AG04450 (cell line): ENCODE data around the gene TMEM181. TPM values are rescaled to one million over a fixed set of nuclear protein-coding genes. Genes with fewer than 3 reads are reported as not detected.

Source experiments
- CTCF ChIA-PET: fragments of 300-600, 350-600 bp; formaldehyde crosslinking; extraction: SDS; loops from one replicate; lab custom pipeline; 2022; ENCODE audit warnings: antibody characterized with exemption, inconsistent platforms; lab: Charles Lee
- POLR2A ChIA-PET: fragments of 350-600 bp; formaldehyde crosslinking; extraction: SDS; loops from one replicate; lab custom pipeline; 2021; ENCODE audit warnings: antibody characterized with exemption, inconsistent platforms; lab: Yijun Ruan, JAX
- DNase-seq: peaks from one replicate; pipeline ENCODE4 v3.0.0-alpha.2; 2011; ENCODE audit warnings: low read depth, low spot score
- H3K27ac ChIP-seq: one replicate; pipeline ENCODE4 v1.5.1; 2012; ENCODE audit warnings: low read depth, low read length, control low read depth
- H3K27me3 ChIP-seq: one replicate; pipeline ENCODE4 v1.6.0; 2012; ENCODE audit warnings: low read length; ENCODE audit not compliant: control insufficient read depth, insufficient read depth
- H3K4me3 ChIP-seq: 2 replicates; pipeline ENCODE4 v1.5.1; 2011; ENCODE audit warnings: mild to moderate bottlenecking, low read depth, low read length, control low read depth
- H3K9me3 ChIP-seq: 2 replicates; pipeline ENCODE4 v1.5.1; 2012; ENCODE audit warnings: low read length; ENCODE audit not compliant: control insufficient read depth, insufficient read depth
- polyA plus RNA-seq: library from polyadenylated mRNA; depleted of rRNA; stranded (reverse); fragments of >200 nt; gene quantifications from 2 replicates; pipeline ENCODE4 v1.2.3, GENCODE V29; 2011
- TF ChIP-seq, protein P1 (sequence below): IDR thresholded peaks from 2 replicates; pipeline ENCODE4 v1.5.1; 2011; ENCODE audit warnings: low read depth, low read length, control low read depth, inconsistent platforms

The TMEM181 gene
- polyA plus RNA-seq, 1 experiment: 44.1 TPM

GRCh38 chr6:158625881-158626305, 66.0 kb downstream of the TMEM181 start:
- Histone ChIP-seq H3K27me3 (no peaks in the 10 kb centered on the region), H3K4me3 (no peak overlapping the region), H3K27ac (no peak overlapping the region), H3K9me3 (no peaks in the 10 kb centered on the region)
- DNase-seq: no peak
- POLR2A ChIA-PET: no interaction called here
- TF ChIP-seq, protein P1, sequence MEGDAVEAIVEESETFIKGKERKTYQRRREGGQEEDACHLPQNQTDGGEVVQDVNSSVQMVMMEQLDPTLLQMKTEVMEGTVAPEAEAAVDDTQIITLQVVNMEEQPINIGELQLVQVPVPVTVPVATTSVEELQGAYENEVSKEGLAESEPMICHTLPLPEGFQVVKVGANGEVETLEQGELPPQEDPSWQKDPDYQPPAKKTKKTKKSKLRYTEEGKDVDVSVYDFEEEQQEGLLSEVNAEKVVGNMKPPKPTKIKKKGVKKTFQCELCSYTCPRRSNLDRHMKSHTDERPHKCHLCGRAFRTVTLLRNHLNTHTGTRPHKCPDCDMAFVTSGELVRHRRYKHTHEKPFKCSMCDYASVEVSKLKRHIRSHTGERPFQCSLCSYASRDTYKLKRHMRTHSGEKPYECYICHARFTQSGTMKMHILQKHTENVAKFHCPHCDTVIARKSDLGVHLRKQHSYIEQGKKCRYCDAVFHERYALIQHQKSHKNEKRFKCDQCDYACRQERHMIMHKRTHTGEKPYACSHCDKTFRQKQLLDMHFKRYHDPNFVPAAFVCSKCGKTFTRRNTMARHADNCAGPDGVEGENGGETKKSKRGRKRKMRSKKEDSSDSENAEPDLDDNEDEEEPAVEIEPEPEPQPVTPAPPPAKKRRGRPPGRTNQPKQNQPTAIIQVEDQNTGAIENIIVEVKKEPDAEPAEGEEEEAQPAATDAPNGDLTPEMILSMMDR: no peak
- CTCF ChIA-PET: interaction anchor here (0.9 to 1.1 kb wide), 2 partner anchors 405 to 411 kb away, joined by 3 read pairs; no protein-coding TSS in a partner anchor

DNA sequence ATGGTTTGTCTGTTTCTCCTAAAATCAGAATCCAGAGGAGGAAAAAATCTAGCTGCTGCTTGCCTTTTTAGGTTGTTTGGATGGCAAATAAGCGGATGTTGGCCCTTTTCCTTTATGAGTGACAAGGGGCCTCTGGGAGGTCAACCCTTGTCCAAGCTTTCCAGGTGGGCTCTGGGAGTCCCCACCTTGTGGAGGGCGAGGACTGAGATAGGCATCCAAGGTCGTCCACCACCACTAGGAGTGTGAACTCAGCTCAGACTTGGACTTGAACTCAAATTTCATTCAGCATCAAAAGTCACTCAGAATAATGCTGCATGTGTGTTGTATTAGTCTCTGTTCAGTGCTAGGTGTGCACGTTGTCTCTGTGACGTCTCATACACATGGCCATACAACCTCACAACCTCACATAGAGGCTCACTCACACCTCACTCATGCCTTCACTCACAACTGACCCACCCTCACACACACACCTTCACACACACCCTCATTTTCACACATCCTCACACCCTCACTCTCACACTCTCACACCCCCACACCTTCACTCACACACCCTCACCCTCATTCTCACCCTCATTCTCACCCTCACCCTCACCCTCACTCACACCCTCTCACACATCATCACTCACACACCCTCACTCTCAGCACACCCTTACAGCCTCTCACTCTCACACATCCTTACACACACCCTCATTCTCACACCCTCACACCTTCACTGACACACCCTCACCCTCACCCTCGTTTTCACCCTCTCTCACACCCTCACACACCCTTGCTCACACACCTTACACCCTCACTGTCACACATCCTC, 66.7 kb downstream of the TMEM181 start:
- no peaks in the 10 kb centered on the region for H3K27me3 ChIP-seq
- POLR2A ChIA-PET: no interaction called here
- CTCF ChIA-PET: interaction anchor here (0.9 to 1.1 kb wide), 2 partner anchors 405 to 412 kb away, joined by 3 read pairs; no protein-coding TSS in a partner anchor
- TF ChIP-seq, protein P1: no peak
- no peak overlapping the region for H3K27ac ChIP-seq
- no peak for DNase-seq
- no peak overlapping the region for H3K4me3 ChIP-seq
- no peaks in the 10 kb centered on the region for H3K9me3 ChIP-seq

GRCh38 chr6:158627168-158627939, 67.5 kb downstream of the TMEM181 start:
- CTCF ChIA-PET: no interaction called here
- Histone ChIP-seq H3K27me3 (no peaks in the 10 kb centered on the region), H3K27ac (no peak overlapping the region), H3K9me3 (no peaks in the 10 kb centered on the region), H3K4me3 (no peak overlapping the region)
- DNase-seq: no peak
- POLR2A ChIA-PET: no interaction called here
- TF ChIP-seq, protein P1: no peak

DNA sequence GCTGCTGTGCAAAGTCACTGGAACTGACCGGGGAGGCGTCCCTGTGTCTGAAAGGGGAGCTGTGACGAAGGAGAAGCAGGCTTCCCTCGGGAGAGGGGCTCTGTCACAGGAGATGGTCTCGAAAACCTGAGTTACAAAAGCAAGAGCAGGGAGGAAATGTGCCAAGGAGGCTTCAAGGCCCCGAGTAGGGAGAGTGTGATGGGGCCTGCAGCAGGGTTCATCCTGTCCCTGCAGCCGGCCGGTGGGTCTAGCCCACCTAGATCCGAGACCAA, 68.0 kb downstream of the TMEM181 start:
- ChIA-PET CTCF (no interaction called here), POLR2A (no interaction called here)
- Histone ChIP-seq H3K27me3 (no peaks in the 10 kb centered on the region), H3K27ac (no peak overlapping the region), H3K9me3 (no peaks in the 10 kb centered on the region), H3K4me3 (no peak overlapping the region)
- TF ChIP-seq, protein P1: no peak
- DNase-seq: no peak

DNA sequence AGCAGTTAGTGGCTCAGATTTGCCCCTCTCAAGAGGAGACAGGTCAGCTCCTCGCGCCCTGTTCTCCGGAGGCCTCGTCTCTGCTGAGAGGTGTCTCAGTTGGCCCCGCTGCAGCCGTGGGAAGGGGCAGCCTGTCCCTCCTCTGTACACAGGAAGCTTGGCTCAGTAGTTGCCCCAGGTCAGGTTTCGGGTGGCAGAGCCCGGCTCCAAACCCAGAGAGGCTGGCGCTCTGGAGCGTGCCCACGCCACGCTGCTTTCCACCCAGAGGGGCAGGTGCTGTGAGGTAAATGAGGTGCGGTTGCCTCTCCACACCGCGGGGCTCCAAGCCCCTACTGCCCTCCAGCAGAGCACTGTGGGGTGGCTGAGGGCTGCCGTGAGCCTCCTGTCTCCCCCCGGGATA, 68.7 kb downstream of the TMEM181 start:
- TF ChIP-seq, protein P1: no peak
- no peak overlapping the region for H3K27ac ChIP-seq
- no peaks in the 10 kb centered on the region for H3K9me3 ChIP-seq
- CTCF ChIA-PET: interaction anchor here (2.5 kb wide), 1 partner anchor 63 kb away, joined by 10 read pairs; no protein-coding TSS in a partner anchor
- no peak overlapping the region for H3K4me3 ChIP-seq
- POLR2A ChIA-PET: no interaction called here
- no peak for DNase-seq
- H3K27me3 ChIP-seq: no peaks in the 10 kb centered on the region
